Measurements from ENCODE around the gene BOLA1.

BOLA1 gene

GRCh38 chr1:149925751-149926150 is 26.4 kb downstream of the BOLA1 start:
- H3K4me2 ChIP-seq (ENCODE audit: low read length), result peak overlapping the region; percentile 85
- TF ChIP-seq, protein P1, sequence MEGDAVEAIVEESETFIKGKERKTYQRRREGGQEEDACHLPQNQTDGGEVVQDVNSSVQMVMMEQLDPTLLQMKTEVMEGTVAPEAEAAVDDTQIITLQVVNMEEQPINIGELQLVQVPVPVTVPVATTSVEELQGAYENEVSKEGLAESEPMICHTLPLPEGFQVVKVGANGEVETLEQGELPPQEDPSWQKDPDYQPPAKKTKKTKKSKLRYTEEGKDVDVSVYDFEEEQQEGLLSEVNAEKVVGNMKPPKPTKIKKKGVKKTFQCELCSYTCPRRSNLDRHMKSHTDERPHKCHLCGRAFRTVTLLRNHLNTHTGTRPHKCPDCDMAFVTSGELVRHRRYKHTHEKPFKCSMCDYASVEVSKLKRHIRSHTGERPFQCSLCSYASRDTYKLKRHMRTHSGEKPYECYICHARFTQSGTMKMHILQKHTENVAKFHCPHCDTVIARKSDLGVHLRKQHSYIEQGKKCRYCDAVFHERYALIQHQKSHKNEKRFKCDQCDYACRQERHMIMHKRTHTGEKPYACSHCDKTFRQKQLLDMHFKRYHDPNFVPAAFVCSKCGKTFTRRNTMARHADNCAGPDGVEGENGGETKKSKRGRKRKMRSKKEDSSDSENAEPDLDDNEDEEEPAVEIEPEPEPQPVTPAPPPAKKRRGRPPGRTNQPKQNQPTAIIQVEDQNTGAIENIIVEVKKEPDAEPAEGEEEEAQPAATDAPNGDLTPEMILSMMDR (IDR thresholded peaks at IDR 0.05; ENCODE audit: low read depth, low read length, poor library complexity, severe bottlenecking), result no peak
- no peak for TF ChIP-seq EZH2phosphoT487 (IDR thresholded peaks at IDR 0.05; ENCODE audit: borderline replicate concordance, low read length)
- peaks cover 29% of the 10 kb centered on the region for H3K4me1 ChIP-seq (ENCODE audit: control insufficient read depth, low read length)
- no peak overlapping the region for H3K27ac ChIP-seq (ENCODE audit: low read depth, low read length)
- no peaks in the 10 kb centered on the region for H3K9me2 ChIP-seq (replicated peaks; ENCODE audit: control insufficient read depth, low read length)
- H3F3A ChIP-seq (ENCODE audit: control insufficient read depth, insufficient read depth), result peaks cover 8% of the 10 kb centered on the region
- H3K36me3 ChIP-seq (ENCODE audit: control insufficient read depth, low read length), result peaks cover 57% of the 10 kb centered on the region
- no peaks in the 10 kb centered on the region for H3K27me3 ChIP-seq (ENCODE audit: control insufficient read depth, low read length)
- H3K4me3 ChIP-seq (ENCODE audit: low read length), result peak overlapping the region; percentile 93; the same call in 1 of the 2 replicates
- H3K9me3 ChIP-seq (ENCODE audit: control insufficient read depth, insufficient read depth, low read length), result no peaks in the 10 kb centered on the region
- H3K79me2 ChIP-seq (ENCODE audit: control insufficient read depth, low read length), result peaks cover 34% of the 10 kb centered on the region
- peaks cover 19% of the 10 kb centered on the region for H4K20me1 ChIP-seq (ENCODE audit: control insufficient read depth, insufficient read depth, low read depth, low read length)

DNA sequence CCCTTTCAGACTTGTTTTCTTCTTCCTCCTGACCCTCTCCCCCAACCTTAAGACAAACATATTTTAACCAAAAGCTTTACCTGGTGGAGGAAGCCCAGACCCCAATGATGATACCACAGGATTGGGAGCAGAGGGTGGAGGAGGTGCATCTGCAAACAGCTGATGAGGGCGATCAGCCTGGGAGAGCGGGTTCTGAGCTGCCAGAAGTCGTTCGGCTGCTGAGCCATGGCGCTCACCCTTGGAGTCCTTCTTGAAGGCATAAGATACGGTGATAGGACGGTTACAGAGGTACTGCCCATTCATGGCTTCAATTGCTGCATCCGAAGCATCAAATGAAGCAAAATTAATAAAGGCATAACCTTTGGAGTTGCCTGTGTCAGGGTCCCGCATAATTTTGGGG is 26.9 kb downstream of the BOLA1 start:
- H3K4me3 ChIP-seq (ENCODE audit: low read length), result peak overlapping the region; percentile 93
- H3K36me3 ChIP-seq (ENCODE audit: control insufficient read depth, low read length), result peaks cover 57% of the 10 kb centered on the region
- no peak for TF ChIP-seq EZH2phosphoT487 (IDR thresholded peaks at IDR 0.05; ENCODE audit: borderline replicate concordance, low read length)
- TF ChIP-seq, protein P1 (IDR thresholded peaks at IDR 0.05; ENCODE audit: low read depth, low read length, poor library complexity, severe bottlenecking), result no peak

DNA sequence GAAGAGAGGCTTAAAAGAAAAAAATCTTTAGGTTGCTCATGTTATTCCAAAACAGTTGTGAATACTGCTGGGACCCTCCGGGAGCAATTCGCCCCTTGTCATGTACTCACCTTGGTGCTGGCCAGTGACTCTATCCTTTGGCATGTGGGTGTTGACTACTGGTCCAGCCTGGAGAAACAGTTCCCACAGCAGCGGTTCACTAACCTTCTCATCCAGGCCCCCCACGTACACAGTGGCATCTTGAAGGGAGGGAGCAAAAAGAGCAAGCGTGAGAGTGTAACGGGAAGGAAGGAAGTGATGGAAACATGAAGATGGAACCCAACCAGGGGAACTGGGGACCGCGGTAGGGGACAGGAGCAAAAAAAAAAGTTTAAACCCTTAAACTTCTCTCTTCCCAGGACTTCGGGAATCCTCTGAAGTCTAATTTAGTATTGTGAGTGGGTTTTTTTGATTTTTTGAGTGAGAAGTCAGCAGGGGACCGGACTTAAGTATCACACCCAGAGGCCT is 27.7 kb downstream of the BOLA1 start:
- Histone ChIP-seq H3K4me1 (ENCODE audit: control insufficient read depth, low read length) (peaks cover 29% of the 10 kb centered on the region), H3K79me2 (ENCODE audit: control insufficient read depth, low read length) (peaks cover 34% of the 10 kb centered on the region)
- TF ChIP-seq EZH2phosphoT487 (IDR thresholded peaks at IDR 0.05; ENCODE audit: borderline replicate concordance, low read length), result no peak
- TF ChIP-seq, protein P1 (IDR thresholded peaks at IDR 0.05; ENCODE audit: low read depth, low read length, poor library complexity, severe bottlenecking), result no peak

More for the DNA sequence above, 26.9 kb downstream of the BOLA1 start:
- Histone ChIP-seq H3K9me2 (replicated peaks; ENCODE audit: control insufficient read depth, low read length) (no peaks in the 10 kb centered on the region), H3K27me3 (ENCODE audit: control insufficient read depth, low read length) (no peaks in the 10 kb centered on the region), H3K79me2 (ENCODE audit: control insufficient read depth, low read length) (peaks cover 34% of the 10 kb centered on the region), H4K20me1 (ENCODE audit: control insufficient read depth, insufficient read depth, low read depth, low read length) (peaks cover 19% of the 10 kb centered on the region), H3F3A (ENCODE audit: control insufficient read depth, insufficient read depth) (peaks cover 5% of the 10 kb centered on the region), H3K27ac (ENCODE audit: low read depth, low read length) (no peak overlapping the region), H3K4me1 (ENCODE audit: control insufficient read depth, low read length) (peaks cover 29% of the 10 kb centered on the region), H3K9me3 (ENCODE audit: control insufficient read depth, insufficient read depth, low read length) (no peaks in the 10 kb centered on the region), H3K4me2 (ENCODE audit: low read length) (peak overlapping the region; percentile 85)

More for the DNA sequence above, 27.7 kb downstream of the BOLA1 start:
- H3K36me3 ChIP-seq (ENCODE audit: control insufficient read depth, low read length), result peaks cover 52% of the 10 kb centered on the region
- peak overlapping the region; percentile 85 for H3K4me2 ChIP-seq (ENCODE audit: low read length)
- no peaks in the 10 kb centered on the region; the same call in 1 of the 2 replicates for H3F3A ChIP-seq (ENCODE audit: control insufficient read depth, insufficient read depth)
- no peaks in the 10 kb centered on the region for H3K9me2 ChIP-seq (replicated peaks; ENCODE audit: control insufficient read depth, low read length)
- H4K20me1 ChIP-seq (ENCODE audit: control insufficient read depth, insufficient read depth, low read depth, low read length), result peaks cover 19% of the 10 kb centered on the region
- H3K27me3 ChIP-seq (ENCODE audit: control insufficient read depth, low read length), result no peaks in the 10 kb centered on the region
- peak overlapping the region; percentile 93 for H3K4me3 ChIP-seq (ENCODE audit: low read length)
- peak overlapping the region; percentile 79 for H3K27ac ChIP-seq (ENCODE audit: low read depth, low read length)
- H3K9me3 ChIP-seq (ENCODE audit: control insufficient read depth, insufficient read depth, low read length), result no peaks in the 10 kb centered on the region
